Esophagus squamous epithelium (tissue), 5 donors: ENCODE data around the gene METTL2B. TPM values are rescaled to one million over a fixed set of nuclear protein-coding genes. Genes with fewer than 3 reads are reported as not detected.
A peak's percentile ranks its signal among the peaks of the same experiment; 100 is the strongest.
"Not testable (repeated sequence)": the region's sequence is repeated elsewhere in the genome, so short reads cannot be mapped to it uniquely, and the experiment has no call there.

Experiments
- DNase-seq: peaks from one replicate; lab custom pipeline; 2025; lab: John Stamatoyannopoulos, UW
- H3K27ac ChIP-seq, 4 donors: fragments of 200-600 bp; sonication (generic); one replicate each; pipeline ENCODE4 v1.5.1; 2016 to 2019; ENCODE audit warnings: mild to moderate bottlenecking in 1 of 4
- H3K27me3 ChIP-seq, 4 donors: fragments of 200-600 bp; sonication (generic); 1 replicate in 3 of 4; 2 replicates in 1 of 4; pipeline versions ENCODE4 v1.5.1 to v1.6.0; 2017 to 2021; ENCODE audit warnings: antibody characterized with exemption in 1 of 4
- H3K36me3 ChIP-seq, 3 donors: fragments of 200-600 bp; sonication (generic); one replicate each; pipeline ENCODE4 v1.5.1; 2016 to 2019
- H3K4me1 ChIP-seq, 3 donors: fragments of 200-600 bp; sonication (generic); one replicate each; pipeline ENCODE4 v1.5.1; 2017 to 2019
- H3K4me3 ChIP-seq, 4 donors: fragments of 200-600 bp; sonication (generic); 1 replicate in 3 of 4; 2 replicates in 1 of 4; pipeline ENCODE4 v1.5.1; 2016 to 2019; ENCODE audit warnings: mild to moderate bottlenecking in 2 of 4, moderate library complexity in 1 of 4
- H3K9me3 ChIP-seq, 3 donors: fragments of 200-600 bp; sonication (generic); one replicate each; pipeline ENCODE4 v1.5.1; 2016 to 2019
- POLR2A ChIP-seq, 4 donors: fragments of 450-650 bp; IDR thresholded peaks; one replicate each; pipeline ENCODE4 v1.6.1; 2017; ENCODE audit warnings: antibody characterized with exemption in 4 of 4, mild to moderate bottlenecking in 4 of 4, moderate library complexity in 3 of 4
- WGBS, 2 donors: methylation state at CpG; one replicate each; pipeline ENCODE4 v1.1.5; 2018; 5-methylcytosine and 5-hydroxymethylcytosine counted together
- intact Hi-C: fragments of 100-400 bp; cut with DNase I; formaldehyde crosslinking; loops from one replicate; pipeline ENCODE4 v1.15.0; 2022
- total RNA-seq, 4 donors: library from RNA; depleted of rRNA; stranded (reverse); fragments of >200 nt; gene quantifications; one replicate each; pipeline ENCODE4 v1.1.0, GENCODE V29; 2016
- TF ChIP-seq, protein P1 (sequence below), 6 experiments: fragments of 450-650 bp in 4 of 6; fragments of 200-600 bp in 2 of 6; sonication (generic) in 2 of 6; IDR thresholded peaks; one replicate each; pipeline ENCODE4 v1.5.1; 2016 to 2019; ENCODE audit warnings: antibody characterized with exemption in 6 of 6, mild to moderate bottlenecking in 4 of 6, moderate library complexity in 4 of 6
- donor health status: DM: yes; HTN: yes; CAD: no.

The METTL2B gene
- total RNA-seq, 4 donors from 2014 or later, result 20.2 to 26.6 (median 24.5) TPM

DNA sequence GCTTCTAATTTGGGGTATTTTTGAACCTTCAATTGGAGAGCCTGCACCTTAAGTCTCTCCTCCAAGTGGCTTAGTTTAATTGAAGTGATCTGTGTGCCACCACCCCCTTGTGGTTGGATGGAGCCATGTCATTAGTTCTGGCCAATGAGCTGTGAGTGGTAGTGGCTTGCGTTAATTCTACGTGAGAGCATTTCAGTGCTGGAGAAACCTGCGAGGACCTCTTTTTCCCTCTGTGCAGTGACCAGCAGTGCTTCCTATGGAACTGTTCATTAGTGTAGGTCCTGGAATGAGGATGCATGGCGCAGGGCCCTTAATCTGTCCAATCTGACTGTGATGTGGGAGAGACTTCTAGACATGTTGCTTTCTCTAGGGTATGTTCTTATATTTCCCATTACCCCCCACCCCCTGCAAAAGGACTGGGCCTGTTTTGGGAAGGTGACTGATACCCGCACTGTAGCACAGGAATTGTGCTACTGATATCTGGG is 17.1 kb upstream of the METTL2B start:
- no peaks in the 10 kb centered on the region for H3K27me3 ChIP-seq
- H3K4me1 ChIP-seq, result peaks cover 30 to 60% (median 31%) of the 10 kb centered on the region in 3 donors
- intact Hi-C loops, result no loop called here
- H3K9me3 ChIP-seq, result no peaks in the 10 kb centered on the region
- no peak for DNase-seq
- peaks cover 0 to 26% (median 0%) of the 10 kb centered on the region in 3 donors for H3K36me3 ChIP-seq
- WGBS, 2 donors, result 30 to 63% methylated on average over 3 to 4 of the region's 5 CpGs
- TF ChIP-seq, protein P1, sequence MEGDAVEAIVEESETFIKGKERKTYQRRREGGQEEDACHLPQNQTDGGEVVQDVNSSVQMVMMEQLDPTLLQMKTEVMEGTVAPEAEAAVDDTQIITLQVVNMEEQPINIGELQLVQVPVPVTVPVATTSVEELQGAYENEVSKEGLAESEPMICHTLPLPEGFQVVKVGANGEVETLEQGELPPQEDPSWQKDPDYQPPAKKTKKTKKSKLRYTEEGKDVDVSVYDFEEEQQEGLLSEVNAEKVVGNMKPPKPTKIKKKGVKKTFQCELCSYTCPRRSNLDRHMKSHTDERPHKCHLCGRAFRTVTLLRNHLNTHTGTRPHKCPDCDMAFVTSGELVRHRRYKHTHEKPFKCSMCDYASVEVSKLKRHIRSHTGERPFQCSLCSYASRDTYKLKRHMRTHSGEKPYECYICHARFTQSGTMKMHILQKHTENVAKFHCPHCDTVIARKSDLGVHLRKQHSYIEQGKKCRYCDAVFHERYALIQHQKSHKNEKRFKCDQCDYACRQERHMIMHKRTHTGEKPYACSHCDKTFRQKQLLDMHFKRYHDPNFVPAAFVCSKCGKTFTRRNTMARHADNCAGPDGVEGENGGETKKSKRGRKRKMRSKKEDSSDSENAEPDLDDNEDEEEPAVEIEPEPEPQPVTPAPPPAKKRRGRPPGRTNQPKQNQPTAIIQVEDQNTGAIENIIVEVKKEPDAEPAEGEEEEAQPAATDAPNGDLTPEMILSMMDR (IDR thresholded peaks at IDR 0.05), result peak; percentile 82 to 87 (median 84)
- no peak for TF ChIP-seq POLR2A (IDR thresholded peaks at IDR 0.05)
- H3K27ac ChIP-seq, result peak overlapping the region in 3 of 4 donors; percentile 11 to 91 (median 42)
- no peak overlapping the region for H3K4me3 ChIP-seq

DNA sequence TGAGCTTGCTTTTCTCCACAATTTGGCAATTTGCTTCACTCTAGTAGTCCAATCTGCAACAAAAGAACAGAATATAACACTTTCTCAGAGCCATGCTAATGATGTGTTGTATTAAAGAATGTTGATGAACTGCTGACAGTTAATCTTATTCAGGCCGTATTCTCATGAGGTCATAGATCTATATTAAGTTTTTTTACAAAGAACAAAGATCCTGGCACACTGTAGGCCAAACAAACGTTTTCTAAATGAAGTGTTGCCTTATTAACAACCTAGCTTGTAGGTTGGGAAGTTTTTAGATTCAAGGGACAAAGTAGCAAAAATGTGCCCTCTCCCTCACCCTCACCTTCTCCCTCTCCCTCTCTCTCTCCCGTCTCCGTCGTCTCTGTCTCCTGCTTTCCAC is 14.1 kb upstream of the METTL2B start:
- WGBS, 2 donors, result 74 to 81% methylated on average over 5 of the region's 5 CpGs
- H3K27ac ChIP-seq, result no peak overlapping the region
- TF ChIP-seq, protein P1 (IDR thresholded peaks at IDR 0.05), result no peak
- no peak for TF ChIP-seq POLR2A (IDR thresholded peaks at IDR 0.05)
- H3K36me3 ChIP-seq, result peaks cover 0 to 23% (median 0%) of the 10 kb centered on the region in 3 donors
- no peak overlapping the region for H3K4me3 ChIP-seq
- H3K9me3 ChIP-seq, result no peaks in the 10 kb centered on the region
- no peaks in the 10 kb centered on the region for H3K27me3 ChIP-seq
- H3K4me1 ChIP-seq, result peaks cover 6 to 34% (median 10%) of the 10 kb centered on the region in 3 donors
- no peak for DNase-seq
- intact Hi-C loops, result no loop called here

DNA sequence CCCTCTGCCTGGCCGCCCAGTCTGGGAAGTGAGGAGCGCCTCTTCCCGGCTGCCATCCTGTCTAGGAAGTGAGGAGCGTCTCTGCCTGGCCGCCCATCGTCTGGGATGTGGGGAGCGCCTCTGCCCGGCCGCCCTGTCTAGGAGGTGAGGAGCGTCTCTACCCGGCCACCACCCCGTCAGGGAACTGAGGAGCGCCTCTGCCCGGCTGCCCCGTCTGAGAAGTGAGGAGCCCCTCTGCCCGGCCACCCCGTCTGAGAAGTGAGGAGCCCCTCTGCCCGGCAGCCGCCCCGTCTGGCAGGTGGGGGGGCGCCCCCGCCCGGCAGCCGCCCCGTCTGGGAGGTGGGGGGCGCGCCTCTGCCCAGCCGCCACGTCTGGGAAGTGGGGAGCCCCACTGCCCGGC is 13.2 kb upstream of the METTL2B start:
- WGBS, 2 donors, result no CpG with 5 or more reads among the region's 30 CpGs
- H3K27ac ChIP-seq, H3K4me3 ChIP-seq, DNase-seq, intact Hi-C loops, H3K27me3 ChIP-seq, H3K9me3 ChIP-seq: not testable (repeated sequence)
- peaks cover 0 to 26% (median 6%) of the 10 kb centered on the region in 3 donors for H3K4me1 ChIP-seq
- peaks cover 0 to 16% (median 0%) of the 10 kb centered on the region in 3 donors for H3K36me3 ChIP-seq

GRCh38 chr7:128463933-128464332 is 12.6 kb upstream of the METTL2B start:
- H3K27me3 ChIP-seq, H3K27ac ChIP-seq, intact Hi-C loops, DNase-seq, H3K9me3 ChIP-seq, H3K4me3 ChIP-seq: not testable (repeated sequence)
- peaks cover 0 to 20% (median 5%) of the 10 kb centered on the region in 3 donors for H3K4me1 ChIP-seq
- peaks cover 0 to 16% (median 0%) of the 10 kb centered on the region in 3 donors for H3K36me3 ChIP-seq
- 79 to 90% methylated on average over 6 of the region's 8 CpGs for WGBS, 2 donors

- H3K36me3 ChIP-seq, result peaks cover 0 to 16% (median 0%) of the 10 kb centered on the region in 3 donors
- intact Hi-C loops, H3K27ac ChIP-seq, H3K27me3 ChIP-seq, H3K4me3 ChIP-seq, H3K4me1 ChIP-seq, H3K9me3 ChIP-seq, DNase-seq: not testable (repeated sequence)
Observed at GRCh38 chr7:128466871-128467270, 9.7 kb upstream of the METTL2B start.

- Histone ChIP-seq H3K4me1 (peaks cover 5 to 38% (median 13%) of the 10 kb centered on the region in 3 donors), H3K27ac (peak overlapping the region; percentile 83 to 95 (median 86)), H3K36me3 (peaks cover 0 to 34% (median 0%) of the 10 kb centered on the region in 3 donors), H3K4me3 (peak overlapping the region; percentile 56 to 87 (median 68))
- intact Hi-C loops, H3K27me3 ChIP-seq, H3K9me3 ChIP-seq, DNase-seq: not testable (repeated sequence)
- WGBS, 2 donors, result 3 to 6% methylated on average over 4 of the region's 4 CpGs
Observed at GRCh38 chr7:128477336-128477690, 765 bp downstream of the METTL2B start.

DNA sequence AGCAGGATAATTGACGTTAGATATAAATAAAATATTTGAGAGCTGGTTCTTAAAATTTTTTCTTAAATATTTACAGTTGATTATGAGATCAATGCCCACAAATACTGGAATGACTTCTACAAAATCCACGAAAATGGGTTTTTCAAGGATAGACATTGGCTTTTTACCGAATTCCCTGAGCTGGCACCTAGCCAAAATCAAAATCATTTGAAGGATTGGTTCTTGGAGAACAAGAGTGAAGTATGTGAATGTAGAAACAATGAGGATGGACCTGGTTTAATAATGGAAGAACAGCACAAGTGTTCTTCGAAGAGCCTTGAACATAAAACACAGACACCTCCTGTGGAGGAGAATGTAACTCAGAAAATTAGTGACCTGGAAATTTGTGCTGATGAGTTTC is 2.5 kb downstream of the METTL2B start:
- H3K9me3 ChIP-seq, DNase-seq, H3K4me3 ChIP-seq, intact Hi-C loops, H3K27me3 ChIP-seq, H3K27ac ChIP-seq: not testable (repeated sequence)
- WGBS, 2 donors, result 81 to 93% methylated on average over 4 of the region's 4 CpGs
- peaks cover 0 to 50% (median 0%) of the 10 kb centered on the region in 3 donors for H3K36me3 ChIP-seq
- peaks cover 5 to 37% (median 13%) of the 10 kb centered on the region in 3 donors for H3K4me1 ChIP-seq

- DNase-seq, H3K9me3 ChIP-seq, H3K4me3 ChIP-seq, H3K4me1 ChIP-seq, H3K27me3 ChIP-seq, intact Hi-C loops, H3K27ac ChIP-seq: not testable (repeated sequence)
- 89 to 90% methylated on average over 4 to 5 of the region's 6 CpGs for WGBS, 2 donors
- peaks cover 0 to 77% (median 0%) of the 10 kb centered on the region in 3 donors for H3K36me3 ChIP-seq
Observed at GRCh38 chr7:128488134-128488533, 11.6 kb downstream of the METTL2B start.
